Parathyroid adenoma (tissue), 2 donors: ENCODE results near the gene MAN2A1.

ENCODE experiments used
- H2AFZ ChIP-seq: fragments of 300-600 bp; sonication (generic); one replicate; pipeline ENCODE4 v1.7.0; 2017; ENCODE audit warnings: antibody characterized with exemption, mild to moderate bottlenecking
- H3K27ac ChIP-seq: fragments of 300-600 bp; sonication (generic); one replicate; pipeline ENCODE4 v1.7.0; 2017
- H3K27me3 ChIP-seq: fragments of 300-600 bp; sonication (generic); one replicate; pipeline ENCODE4 v1.7.0; 2017; ENCODE audit warnings: low read length; ENCODE audit not compliant: control insufficient read depth, insufficient read depth
- H3K36me3 ChIP-seq: fragments of 300-600 bp; sonication (generic); one replicate; pipeline ENCODE4 v1.7.0; 2017; ENCODE audit warnings: low read length; ENCODE audit not compliant: control insufficient read depth, insufficient read depth
- H3K4me1 ChIP-seq: fragments of 300-600 bp; sonication (generic); one replicate; pipeline ENCODE4 v1.7.0; 2017; ENCODE audit warnings: control low read depth
- H3K4me2 ChIP-seq: fragments of 300-600 bp; sonication (generic); one replicate; pipeline ENCODE4 v1.7.0; 2017; ENCODE audit warnings: low read length
- H3K4me3 ChIP-seq: fragments of 300-600 bp; sonication (generic); one replicate; pipeline ENCODE4 v1.7.0; 2017; ENCODE audit warnings: low read depth, low read length
- H3K79me2 ChIP-seq: fragments of 300-600 bp; sonication (generic); one replicate; pipeline ENCODE4 v1.7.0; 2017; ENCODE audit warnings: control low read depth
- H3K9ac ChIP-seq: fragments of 300-600 bp; sonication (generic); one replicate; pipeline ENCODE4 v1.7.0; 2017; ENCODE audit warnings: mild to moderate bottlenecking
- H3K9me3 ChIP-seq: fragments of 300-600 bp; sonication (generic); one replicate; pipeline ENCODE4 v1.7.0; 2017; ENCODE audit warnings: low read length; ENCODE audit not compliant: control insufficient read depth
- TF ChIP-seq, protein P1 (sequence below): fragments of 300-600 bp; sonication (generic); IDR thresholded peaks from one replicate; pipeline ENCODE4 v1.7.0; 2017; ENCODE audit warnings: antibody characterized with exemption, mild to moderate bottlenecking
- donor health status: primary hyperparathyroidism.

Gene MAN2A1

DNA sequence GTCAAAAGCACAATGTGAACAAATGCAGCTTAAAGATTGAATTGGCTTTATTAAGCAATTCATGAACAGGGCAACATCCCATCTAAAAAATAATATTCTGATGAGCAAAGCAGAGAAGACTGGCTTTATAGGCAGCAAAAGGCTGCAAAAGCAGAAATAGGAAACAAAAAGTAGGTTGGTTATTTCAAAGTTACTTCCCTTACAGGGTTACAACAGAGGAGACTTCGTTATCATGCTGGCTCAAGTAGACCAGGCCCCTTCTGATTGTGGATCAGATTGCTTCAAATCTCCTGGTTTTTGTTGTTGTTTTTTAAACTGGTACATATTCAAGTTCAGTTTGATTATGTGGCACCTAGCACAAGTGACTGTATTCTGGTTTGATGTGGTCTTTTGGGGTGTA, 73.1 kb downstream of the MAN2A1 start:
- Histone ChIP-seq H3K27ac (no peak overlapping the region), H3K36me3 (no peaks in the 10 kb centered on the region), H3K79me2 (no peaks in the 10 kb centered on the region), H3K9ac (no peak overlapping the region), H3K4me2 (no peak overlapping the region), H3K4me3 (no peak overlapping the region), H2AFZ (no peak overlapping the region), H3K4me1 (no peaks in the 10 kb centered on the region), H3K27me3 (no peaks in the 10 kb centered on the region), H3K9me3 (no peaks in the 10 kb centered on the region)
- TF ChIP-seq, protein P1, sequence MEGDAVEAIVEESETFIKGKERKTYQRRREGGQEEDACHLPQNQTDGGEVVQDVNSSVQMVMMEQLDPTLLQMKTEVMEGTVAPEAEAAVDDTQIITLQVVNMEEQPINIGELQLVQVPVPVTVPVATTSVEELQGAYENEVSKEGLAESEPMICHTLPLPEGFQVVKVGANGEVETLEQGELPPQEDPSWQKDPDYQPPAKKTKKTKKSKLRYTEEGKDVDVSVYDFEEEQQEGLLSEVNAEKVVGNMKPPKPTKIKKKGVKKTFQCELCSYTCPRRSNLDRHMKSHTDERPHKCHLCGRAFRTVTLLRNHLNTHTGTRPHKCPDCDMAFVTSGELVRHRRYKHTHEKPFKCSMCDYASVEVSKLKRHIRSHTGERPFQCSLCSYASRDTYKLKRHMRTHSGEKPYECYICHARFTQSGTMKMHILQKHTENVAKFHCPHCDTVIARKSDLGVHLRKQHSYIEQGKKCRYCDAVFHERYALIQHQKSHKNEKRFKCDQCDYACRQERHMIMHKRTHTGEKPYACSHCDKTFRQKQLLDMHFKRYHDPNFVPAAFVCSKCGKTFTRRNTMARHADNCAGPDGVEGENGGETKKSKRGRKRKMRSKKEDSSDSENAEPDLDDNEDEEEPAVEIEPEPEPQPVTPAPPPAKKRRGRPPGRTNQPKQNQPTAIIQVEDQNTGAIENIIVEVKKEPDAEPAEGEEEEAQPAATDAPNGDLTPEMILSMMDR: no peak

DNA sequence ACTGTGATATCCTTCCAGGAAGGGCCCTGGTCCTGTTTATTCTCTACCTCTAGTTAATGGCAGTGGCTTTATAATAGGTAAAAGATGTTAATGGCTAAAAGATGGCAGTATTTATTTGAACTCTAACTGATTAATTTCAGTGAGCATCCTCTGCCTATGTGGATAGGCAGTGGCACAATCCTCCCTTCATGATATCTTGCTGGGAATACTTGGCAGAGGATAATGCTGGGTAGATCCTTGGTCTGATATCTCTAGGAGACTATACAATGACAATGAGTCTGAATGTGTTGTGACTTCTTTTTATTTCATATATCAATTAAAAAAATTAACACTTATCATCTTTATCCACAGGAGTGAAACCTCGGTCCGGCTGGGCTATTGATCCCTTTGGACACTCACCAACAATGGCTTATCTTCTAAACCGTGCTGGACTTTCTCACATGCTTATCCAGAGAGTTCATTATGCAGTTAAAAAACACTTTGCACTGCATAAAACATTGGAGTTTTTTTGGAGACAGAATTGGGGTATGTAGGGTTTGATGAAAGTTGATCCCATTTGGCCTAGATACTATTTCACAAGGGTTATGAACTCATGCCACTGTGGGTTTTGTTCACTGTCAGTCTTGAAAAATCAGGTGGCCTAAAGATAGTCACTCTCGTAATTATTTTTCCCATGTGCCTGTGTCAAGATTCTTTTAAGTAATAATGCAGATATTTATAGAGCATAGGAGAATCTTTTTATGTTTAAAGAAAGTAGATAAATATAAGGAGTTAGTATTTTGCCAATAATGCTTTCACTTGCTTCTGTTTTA, 77.7 kb downstream of the MAN2A1 start:
- TF ChIP-seq, protein P1: no peak
- H2AFZ ChIP-seq: no peak overlapping the region
- H3K36me3 ChIP-seq: no peaks in the 10 kb centered on the region
- no peaks in the 10 kb centered on the region for H3K27me3 ChIP-seq
- H3K79me2 ChIP-seq: no peaks in the 10 kb centered on the region
- no peak overlapping the region for H3K4me2 ChIP-seq
- no peak overlapping the region for H3K4me3 ChIP-seq
- H3K27ac ChIP-seq: no peak overlapping the region
- H3K9me3 ChIP-seq: no peaks in the 10 kb centered on the region
- H3K9ac ChIP-seq: no peak overlapping the region
- H3K4me1 ChIP-seq: no peaks in the 10 kb centered on the region

DNA sequence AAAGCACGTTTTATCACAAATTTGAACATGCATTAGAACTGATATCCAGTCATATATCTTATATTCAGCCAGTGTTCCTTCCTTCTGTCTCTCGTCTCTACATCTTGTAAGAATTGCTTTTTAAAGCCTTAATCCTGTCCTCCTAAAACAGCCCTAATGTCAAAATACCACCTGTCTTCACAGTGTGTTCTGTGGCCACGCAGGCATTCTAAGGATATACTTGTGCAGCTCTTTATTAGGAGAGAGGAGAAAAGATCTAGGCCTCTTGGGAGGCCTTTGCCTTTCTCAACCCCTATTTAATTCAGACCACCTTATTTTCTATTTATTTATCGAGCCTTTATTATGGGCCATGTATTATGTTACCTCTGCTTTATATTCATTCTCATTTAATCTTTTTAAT, 78.3 kb downstream of the MAN2A1 start:
- Histone ChIP-seq H3K27me3 (no peaks in the 10 kb centered on the region), H3K36me3 (no peaks in the 10 kb centered on the region), H3K79me2 (no peaks in the 10 kb centered on the region)

DNA sequence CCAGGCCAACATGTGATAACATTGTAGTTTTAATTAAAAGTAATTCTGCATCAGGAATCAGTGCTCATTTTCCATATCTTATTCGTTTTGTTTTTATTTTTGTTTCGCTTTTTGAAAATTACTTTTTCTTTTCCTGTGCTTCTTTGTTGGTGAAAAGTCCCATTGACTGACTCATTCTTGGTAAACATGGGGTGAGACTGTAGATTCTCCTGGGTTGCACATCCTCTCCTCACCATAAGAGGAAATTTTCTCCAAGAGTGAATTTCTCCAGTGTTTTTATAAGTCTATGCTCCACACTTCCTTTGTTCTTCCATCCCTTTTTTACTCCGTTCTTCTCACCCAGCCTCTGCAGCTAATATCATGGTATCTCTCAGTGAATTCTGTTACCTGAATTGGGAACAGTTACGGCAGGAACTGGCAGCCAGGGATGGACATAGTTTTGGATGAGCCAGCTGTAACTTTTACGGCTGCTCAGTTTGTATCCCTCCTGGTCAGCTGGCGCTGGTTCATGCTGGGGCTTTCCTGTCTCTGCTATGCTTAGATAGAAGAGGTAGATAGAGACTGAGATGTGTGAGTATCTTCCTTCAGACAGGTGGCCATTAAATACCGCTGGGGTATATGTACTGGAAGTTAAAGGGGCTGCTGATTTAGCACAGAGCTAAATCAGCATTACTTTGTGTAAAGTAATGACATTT, 80.0 kb downstream of the MAN2A1 start:
- no peaks in the 10 kb centered on the region for H3K27me3 ChIP-seq
- no peaks in the 10 kb centered on the region for H3K79me2 ChIP-seq
- no peaks in the 10 kb centered on the region for H3K4me1 ChIP-seq
- no peaks in the 10 kb centered on the region for H3K9me3 ChIP-seq
- TF ChIP-seq, protein P1: no peak
- no peak overlapping the region for H3K4me2 ChIP-seq
- H3K27ac ChIP-seq: no peak overlapping the region
- H3K4me3 ChIP-seq: no peak overlapping the region
- H2AFZ ChIP-seq: no peak overlapping the region
- H3K9ac ChIP-seq: no peak overlapping the region
- no peaks in the 10 kb centered on the region for H3K36me3 ChIP-seq

More for the DNA sequence above, 78.3 kb downstream of the MAN2A1 start:
- Histone ChIP-seq H3K4me3 (no peak overlapping the region), H3K4me2 (no peak overlapping the region), H3K4me1 (no peaks in the 10 kb centered on the region), H3K9me3 (no peaks in the 10 kb centered on the region), H3K9ac (no peak overlapping the region), H3K27ac (no peak overlapping the region), H2AFZ (no peak overlapping the region)
- TF ChIP-seq, protein P1: no peak
